ENCODE results near the gene DYNLT4. TPM values are rescaled to one million over a fixed set of nuclear protein-coding genes. Genes with fewer than 3 reads are reported as not detected.

Gene DYNLT4
- total RNA-seq, 6 experiments from 2014 or later, result 0.26 TPM; not detected in 5

DNA sequence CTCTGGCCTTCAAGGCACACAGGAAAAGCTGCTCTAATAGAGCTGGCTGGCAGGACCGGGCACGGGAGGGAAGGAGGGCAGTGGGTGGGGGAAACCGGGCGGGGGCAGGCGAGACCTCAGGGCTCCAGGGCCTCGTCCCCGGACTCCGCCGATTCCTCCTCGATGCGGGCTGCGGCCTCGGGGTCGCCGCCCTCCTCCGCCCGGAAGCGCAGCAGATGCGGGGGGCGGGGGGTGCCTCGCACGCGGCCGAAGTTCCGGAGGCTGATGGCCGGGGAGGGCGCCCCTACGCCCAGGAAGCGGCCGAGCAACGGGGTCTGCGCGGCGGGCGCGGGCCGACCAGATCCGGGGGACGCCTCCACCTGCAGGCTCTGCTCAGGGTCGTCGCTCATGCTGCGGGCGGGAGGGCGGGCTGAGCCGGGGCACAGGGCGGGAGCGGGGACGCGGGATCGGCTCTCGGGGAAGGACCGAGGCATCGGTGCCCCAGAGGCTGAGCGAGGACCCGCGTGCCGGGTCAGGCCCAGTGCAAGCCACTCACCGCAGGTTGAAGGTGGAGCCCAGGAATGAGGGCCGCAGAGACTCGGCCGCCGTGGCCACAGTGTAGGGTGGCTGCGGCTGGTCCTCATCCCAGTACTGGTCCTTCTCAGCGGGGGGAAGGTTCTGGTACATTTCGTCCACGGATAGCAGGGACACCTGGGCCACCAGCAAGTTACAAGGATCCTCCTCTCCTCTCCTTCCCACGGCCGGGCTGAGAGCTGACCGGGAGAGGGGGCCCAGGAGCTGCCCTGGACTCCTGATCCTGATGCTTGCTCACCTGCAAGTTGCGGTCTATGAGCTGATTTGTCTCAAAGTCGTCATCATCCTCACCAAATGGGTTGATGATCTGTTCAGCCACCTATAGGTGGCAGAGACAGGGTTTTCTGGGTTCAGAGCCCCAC lies 22.8 kb downstream of the DYNLT4 start:
- Histone ChIP-seq H3K4me1 (peaks cover 0 to 20% (median 0%) of the 10 kb centered on the region in 4 donors), H3K27ac (no peak overlapping the region), H3K36me3 (peaks cover 0 to 8% (median under 1%) of the 10 kb centered on the region in 4 donors), H3K9me3 (no peaks in the 10 kb centered on the region), H3K4me3 (peak overlapping the region; percentile 22 to 46 (median 23)), H3K27me3 (no peaks in the 10 kb centered on the region)
- peak; percentile 10 to 33 (median 24) for ATAC-seq
- intact Hi-C loops (cut with DNase I), result loop anchor here in 1 of 2 donors (10.0 kb wide), 1 partner anchor 50 kb away; no protein-coding TSS in a partner anchor
- DNase-seq, result no peak
- WGBS (ENCODE audit: insufficient coverage, low coverage, low lambda C conversion rate, missing lambda C conversion rate), result 3% methylated on average over 6 of the region's 71 CpGs
- no peak for TF ChIP-seq POLR2A (IDR thresholded peaks at IDR 0.05)
- TF ChIP-seq, protein P1, sequence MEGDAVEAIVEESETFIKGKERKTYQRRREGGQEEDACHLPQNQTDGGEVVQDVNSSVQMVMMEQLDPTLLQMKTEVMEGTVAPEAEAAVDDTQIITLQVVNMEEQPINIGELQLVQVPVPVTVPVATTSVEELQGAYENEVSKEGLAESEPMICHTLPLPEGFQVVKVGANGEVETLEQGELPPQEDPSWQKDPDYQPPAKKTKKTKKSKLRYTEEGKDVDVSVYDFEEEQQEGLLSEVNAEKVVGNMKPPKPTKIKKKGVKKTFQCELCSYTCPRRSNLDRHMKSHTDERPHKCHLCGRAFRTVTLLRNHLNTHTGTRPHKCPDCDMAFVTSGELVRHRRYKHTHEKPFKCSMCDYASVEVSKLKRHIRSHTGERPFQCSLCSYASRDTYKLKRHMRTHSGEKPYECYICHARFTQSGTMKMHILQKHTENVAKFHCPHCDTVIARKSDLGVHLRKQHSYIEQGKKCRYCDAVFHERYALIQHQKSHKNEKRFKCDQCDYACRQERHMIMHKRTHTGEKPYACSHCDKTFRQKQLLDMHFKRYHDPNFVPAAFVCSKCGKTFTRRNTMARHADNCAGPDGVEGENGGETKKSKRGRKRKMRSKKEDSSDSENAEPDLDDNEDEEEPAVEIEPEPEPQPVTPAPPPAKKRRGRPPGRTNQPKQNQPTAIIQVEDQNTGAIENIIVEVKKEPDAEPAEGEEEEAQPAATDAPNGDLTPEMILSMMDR (IDR thresholded peaks at IDR 0.05), result no peak

DNA sequence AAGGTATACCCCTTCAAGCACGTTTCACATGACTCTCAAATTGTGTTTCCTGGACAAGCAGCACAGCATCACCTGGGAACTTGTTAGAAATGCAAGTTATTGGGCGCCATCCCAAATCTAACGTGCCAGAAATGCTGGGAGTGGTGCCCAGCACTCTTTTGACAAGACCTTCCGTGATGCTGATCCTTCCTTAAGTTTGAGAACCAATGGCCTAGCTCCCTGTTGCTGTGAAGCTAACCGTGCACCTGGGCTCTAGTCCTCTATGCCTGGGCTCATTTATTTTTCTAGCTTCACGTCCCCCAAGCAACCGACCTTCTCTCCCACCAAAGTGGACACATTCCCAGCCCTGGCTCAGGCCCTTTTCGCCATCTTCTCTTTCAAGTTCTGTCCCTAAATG lies 23.5 kb downstream of the DYNLT4 start:
- H3K4me1 ChIP-seq, result peaks cover 0 to 20% (median 0%) of the 10 kb centered on the region in 4 donors
- intact Hi-C loops (cut with DNase I), result loop anchor here in 1 of 2 donors (10.0 kb wide), 1 partner anchor 51 kb away; no protein-coding TSS in a partner anchor
- no peak overlapping the region for H3K27ac ChIP-seq
- ATAC-seq (peak in 1 of 4 donors; percentile 2), DNase-seq (no peak)
- H3K27me3 ChIP-seq, result no peaks in the 10 kb centered on the region
- H3K9me3 ChIP-seq, result no peaks in the 10 kb centered on the region
- H3K36me3 ChIP-seq, result peaks cover 0 to 14% (median 2%) of the 10 kb centered on the region in 4 donors
- TF ChIP-seq POLR2A (IDR thresholded peaks at IDR 0.05), result no peak
- TF ChIP-seq, protein P1 (IDR thresholded peaks at IDR 0.05), result no peak
- WGBS (ENCODE audit: insufficient coverage, low coverage, low lambda C conversion rate, missing lambda C conversion rate), result 38% methylated on average over 7 of the region's 8 CpGs
- no peak overlapping the region for H3K4me3 ChIP-seq

DNA sequence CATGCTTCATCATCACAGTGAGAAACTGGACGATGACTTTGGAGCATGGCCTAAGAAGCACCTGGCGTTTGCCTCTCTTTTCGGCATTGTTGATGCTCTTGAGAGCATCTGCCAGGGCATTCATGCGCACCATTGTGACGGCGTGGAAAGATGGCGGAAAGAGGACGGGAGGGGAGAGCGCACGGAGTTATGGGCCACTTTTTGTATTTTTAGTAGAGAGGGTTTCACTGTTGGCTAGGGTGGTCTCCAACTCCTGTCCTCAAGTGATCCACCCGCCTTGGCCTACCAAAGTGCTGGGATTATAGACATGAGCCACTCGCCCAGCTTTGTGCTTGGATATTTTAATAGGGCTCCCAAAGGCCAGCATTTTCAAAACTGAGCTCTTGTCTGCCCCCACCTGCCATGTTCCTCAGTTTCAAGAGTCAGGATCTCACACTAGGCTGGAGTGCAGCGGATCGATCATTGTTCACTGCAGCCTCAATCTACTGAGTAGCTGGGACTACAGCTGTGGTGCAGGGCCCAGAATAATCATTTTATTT lies 26.5 kb downstream of the DYNLT4 start:
- intact Hi-C loops (cut with DNase I), result loop anchor here in 1 of 2 donors (10.0 kb wide), 1 partner anchor 54 kb away; no protein-coding TSS in a partner anchor

More for the DNA sequence above, 26.5 kb downstream of the DYNLT4 start:
- no peak for DNase-seq
- Histone ChIP-seq H3K9me3 (no peaks in the 10 kb centered on the region), H3K27me3 (no peaks in the 10 kb centered on the region), H3K27ac (no peak overlapping the region), H3K4me1 (peaks cover 0 to 24% (median 0%) of the 10 kb centered on the region in 4 donors), H3K36me3 (peaks cover 4 to 27% (median 14%) of the 10 kb centered on the region in 4 donors), H3K4me3 (no peak overlapping the region)
- TF ChIP-seq, protein P1 (IDR thresholded peaks at IDR 0.05), result no peak
- TF ChIP-seq POLR2A (IDR thresholded peaks at IDR 0.05), result no peak
- WGBS (ENCODE audit: insufficient coverage, low coverage, low lambda C conversion rate, missing lambda C conversion rate), result 91% methylated on average over 9 of the region's 14 CpGs
- no peak for ATAC-seq

Data from right lobe of liver (tissue), 6 donors.